Fibroblast of the aortic adventitia (primary cell): Measurements from ENCODE around the gene COL13A1. TPM values are rescaled to one million over a fixed set of nuclear protein-coding genes. Genes with fewer than 3 reads are reported as not detected.
A peak's percentile ranks its signal among the peaks of the same experiment; 100 is the strongest.

Source experiments
- DNase-seq: peaks from one replicate; pipeline ENCODE4 v3.0.0-alpha.2; 2010; ENCODE audit warnings: low read depth
- H3K4me3 ChIP-seq: 2 replicates; pipeline ENCODE4 v1.5.1; 2011; ENCODE audit warnings: low read depth, mild to moderate bottlenecking, control low read depth, low read length, moderate library complexity
- total RNA-seq: library from RNA; depleted of rRNA; stranded (reverse); fragments of >200 nt; gene quantifications from 2 replicates; pipeline ENCODE4 v1.2.3, GENCODE V29; 2012; ENCODE audit warnings: low replicate concordance
- TF ChIP-seq, protein P1 (sequence below): IDR thresholded peaks from 2 replicates; pipeline ENCODE4 v1.5.1; 2011; ENCODE audit warnings: mild to moderate bottlenecking, low read length, control low read depth, inconsistent platforms; ENCODE audit not compliant: insufficient read depth

Gene COL13A1
- total RNA-seq = 6.0 and 10.7 TPM in 2 replicates

DNA sequence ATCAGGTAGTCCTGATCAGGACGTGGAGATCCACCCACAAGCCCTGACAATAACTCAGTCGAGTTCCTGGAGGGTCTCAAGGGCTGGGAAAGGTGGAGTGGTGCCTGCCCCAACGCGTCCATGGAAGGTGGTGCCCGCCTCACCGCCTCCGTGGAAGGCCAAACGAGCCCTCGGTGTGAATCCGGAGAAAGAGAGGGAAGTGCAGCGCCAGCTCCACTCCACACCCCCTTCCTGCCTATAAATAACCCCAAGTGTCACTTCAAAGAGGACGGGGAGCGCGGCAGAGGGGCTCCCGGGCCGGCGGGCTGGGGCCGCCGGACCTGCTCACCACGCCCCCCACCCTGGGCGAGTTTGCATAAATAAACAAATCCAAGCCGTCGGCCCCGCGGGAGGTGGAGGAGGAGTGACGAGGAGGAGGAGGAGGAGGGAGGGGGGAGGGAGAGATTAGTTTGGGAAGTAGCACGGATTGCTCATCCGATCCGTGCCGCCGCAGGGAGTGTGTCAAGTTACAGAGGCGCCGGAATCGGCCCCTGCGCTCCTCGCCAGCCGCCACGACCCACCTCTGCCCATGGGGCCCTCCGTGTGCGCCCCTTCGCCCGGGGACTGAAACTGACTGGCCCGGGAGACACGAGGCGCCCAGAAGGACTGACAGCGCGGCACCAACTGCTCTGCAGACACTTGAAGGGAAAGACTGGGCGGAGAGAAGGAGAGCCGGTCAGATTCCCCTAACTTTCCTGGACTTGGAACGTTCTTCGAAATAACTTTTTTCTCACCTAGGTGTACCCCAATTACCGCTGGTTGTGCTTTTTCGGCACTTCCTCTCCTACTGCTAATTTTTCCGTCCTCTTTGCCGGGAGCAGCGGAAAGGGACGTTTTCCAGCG is at the start of gene COL13A1:
Gene COL13A1 (plus strand): TSS at position 473 of the 882 bp plus-strand sequence. CDS start 518 bp downstream, outside the sequence.
- H3K4me3 ChIP-seq = peak within 1 kb of the TSS; percentile 82
- peak; percentile 60 for DNase-seq
- TF ChIP-seq, protein P1, sequence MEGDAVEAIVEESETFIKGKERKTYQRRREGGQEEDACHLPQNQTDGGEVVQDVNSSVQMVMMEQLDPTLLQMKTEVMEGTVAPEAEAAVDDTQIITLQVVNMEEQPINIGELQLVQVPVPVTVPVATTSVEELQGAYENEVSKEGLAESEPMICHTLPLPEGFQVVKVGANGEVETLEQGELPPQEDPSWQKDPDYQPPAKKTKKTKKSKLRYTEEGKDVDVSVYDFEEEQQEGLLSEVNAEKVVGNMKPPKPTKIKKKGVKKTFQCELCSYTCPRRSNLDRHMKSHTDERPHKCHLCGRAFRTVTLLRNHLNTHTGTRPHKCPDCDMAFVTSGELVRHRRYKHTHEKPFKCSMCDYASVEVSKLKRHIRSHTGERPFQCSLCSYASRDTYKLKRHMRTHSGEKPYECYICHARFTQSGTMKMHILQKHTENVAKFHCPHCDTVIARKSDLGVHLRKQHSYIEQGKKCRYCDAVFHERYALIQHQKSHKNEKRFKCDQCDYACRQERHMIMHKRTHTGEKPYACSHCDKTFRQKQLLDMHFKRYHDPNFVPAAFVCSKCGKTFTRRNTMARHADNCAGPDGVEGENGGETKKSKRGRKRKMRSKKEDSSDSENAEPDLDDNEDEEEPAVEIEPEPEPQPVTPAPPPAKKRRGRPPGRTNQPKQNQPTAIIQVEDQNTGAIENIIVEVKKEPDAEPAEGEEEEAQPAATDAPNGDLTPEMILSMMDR = no peak

DNA sequence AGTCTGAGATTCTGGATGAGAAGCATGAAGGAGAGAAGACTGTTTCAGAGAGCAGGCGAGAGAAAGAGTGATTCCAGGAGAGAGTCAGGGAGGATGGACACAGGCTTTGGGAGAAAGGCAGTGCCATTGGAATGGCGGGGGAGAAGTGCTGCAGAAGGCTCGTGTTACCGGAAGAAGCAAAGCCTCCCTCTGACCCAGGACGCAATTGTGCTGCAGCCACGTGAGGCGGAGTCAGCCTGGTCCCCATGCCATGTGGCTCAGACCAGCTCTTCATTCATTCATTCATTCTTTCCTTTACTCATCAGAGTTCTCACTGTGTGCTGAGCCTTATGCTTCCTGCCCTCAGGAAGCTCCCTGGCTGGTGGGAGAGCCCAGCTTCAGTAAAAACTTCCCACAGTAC is 49.2 kb upstream of the COL13A1 start:
- no peak for DNase-seq
- no peak overlapping the region for H3K4me3 ChIP-seq
- TF ChIP-seq, protein P1 = no peak

DNA sequence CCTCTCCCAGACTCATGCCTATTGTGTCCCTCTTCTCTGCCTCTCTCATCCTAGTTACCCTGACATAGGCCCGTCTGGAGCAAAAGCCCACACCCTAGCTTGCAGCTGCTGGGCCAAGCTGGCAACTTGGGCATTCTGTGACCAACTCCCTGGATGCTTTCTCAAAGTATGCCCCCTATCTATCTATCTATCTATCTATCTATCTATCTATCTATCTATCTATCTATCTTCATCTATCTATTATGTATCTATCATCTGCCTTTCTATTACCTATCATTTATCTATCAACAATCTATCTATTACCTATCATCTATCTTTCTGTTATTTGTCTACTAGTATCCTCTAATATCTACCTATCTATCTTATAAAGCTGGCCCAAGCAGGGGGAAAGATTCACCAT is 45.4 kb upstream of the COL13A1 start:
- H3K4me3 ChIP-seq = no peak overlapping the region
- no peak for DNase-seq
- TF ChIP-seq, protein P1 = no peak

DNA sequence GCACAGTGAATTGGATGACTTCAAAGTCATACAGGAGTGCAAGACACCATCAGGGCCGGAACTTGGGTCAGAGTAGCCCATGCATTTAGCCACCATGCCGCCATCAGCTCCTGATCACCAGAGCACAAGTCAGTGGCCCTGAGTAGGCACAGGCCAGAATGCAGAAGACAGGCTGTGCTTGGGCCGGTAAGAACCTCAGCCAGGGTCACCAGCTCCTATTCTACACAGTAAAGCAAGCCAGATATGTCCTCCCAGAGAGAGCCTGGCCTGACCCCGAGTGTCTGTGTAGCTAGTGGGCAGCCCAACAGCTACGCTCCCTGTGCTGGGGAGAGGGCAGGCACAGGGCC is 44.5 kb upstream of the COL13A1 start:
- no peak overlapping the region for H3K4me3 ChIP-seq
- TF ChIP-seq, protein P1 = no peak
- DNase-seq = no peak

DNA sequence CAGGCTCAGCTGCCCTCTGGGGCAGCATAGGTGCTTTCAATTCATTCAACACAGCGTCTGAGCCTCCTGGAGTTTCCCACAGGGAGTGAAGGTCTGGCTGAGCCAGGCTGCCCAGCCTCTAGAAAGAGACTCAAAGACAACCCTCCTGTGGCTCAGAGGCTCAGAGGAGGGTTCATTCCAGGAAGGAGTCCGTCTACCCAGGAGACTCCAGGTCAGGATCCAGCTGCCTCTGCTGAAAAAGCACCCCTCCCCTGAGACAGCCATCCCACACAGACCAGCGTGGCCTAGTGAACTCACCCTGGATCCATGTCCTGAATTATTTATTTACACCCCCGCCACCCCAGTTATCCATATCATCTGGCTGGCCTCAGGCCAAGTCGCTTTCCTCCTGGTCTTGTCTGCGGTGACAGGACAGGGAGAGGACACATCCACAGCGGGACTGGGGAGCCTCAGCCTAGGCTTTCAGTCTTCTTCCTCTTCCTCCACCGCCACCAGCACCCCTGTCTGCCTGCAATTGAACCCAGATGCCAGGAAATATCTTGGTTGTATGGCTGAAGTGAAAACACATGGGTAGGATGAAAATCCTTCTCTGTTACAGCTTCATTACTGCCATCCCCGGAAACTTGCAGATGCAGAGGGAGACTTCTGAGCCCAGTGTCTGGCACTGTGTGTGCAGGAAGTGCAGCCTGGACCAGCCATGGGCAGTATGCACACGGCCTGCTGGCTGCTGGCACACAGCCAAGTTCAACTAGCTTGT is 44.0 kb upstream of the COL13A1 start:
- DNase-seq = peak; percentile 43
- H3K4me3 ChIP-seq = no peak overlapping the region
- TF ChIP-seq, protein P1 = no peak

DNA sequence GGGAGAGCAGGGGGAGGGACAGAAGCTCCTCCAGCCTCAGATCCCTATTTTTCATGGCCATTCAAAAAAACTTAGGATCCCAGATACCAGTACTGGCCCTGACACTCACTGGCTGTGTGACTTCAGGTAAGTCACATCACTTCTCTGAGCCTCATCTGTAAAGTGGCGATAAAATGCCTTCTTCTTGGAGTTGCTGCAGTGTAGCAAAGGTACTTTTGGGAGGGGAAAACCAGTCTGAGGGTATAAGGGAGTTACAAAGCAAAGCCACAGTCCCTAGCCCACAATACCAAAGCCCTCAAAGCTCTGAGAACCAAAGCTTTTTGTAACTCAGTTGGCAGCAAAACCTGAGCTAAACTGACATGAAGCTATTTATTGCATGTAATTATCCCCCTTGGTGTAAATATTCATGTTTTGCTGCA is 43.4 kb upstream of the COL13A1 start:
- TF ChIP-seq, protein P1 = no peak
- no peak overlapping the region for H3K4me3 ChIP-seq
- DNase-seq = no peak
